Activated naive CD8-positive, alpha-beta T cell (primary cell): Measurements from ENCODE around the gene PAQR7.

Experiments used
- H3K27ac Mint-ChIP-seq: one replicate; pipeline ENCODE4 v1.8.0; 2021; ENCODE audit warnings: mixed read lengths
- H3K27me3 Mint-ChIP-seq: one replicate; pipeline ENCODE4 v1.8.0; 2021; ENCODE audit warnings: mixed read lengths
- H3K36me3 Mint-ChIP-seq: one replicate; pipeline ENCODE4 v1.8.0; 2021; ENCODE audit warnings: mixed read lengths
- H3K4me1 Mint-ChIP-seq: one replicate; pipeline ENCODE4 v1.8.0; 2021; ENCODE audit warnings: low read depth, mixed read lengths
- H3K4me3 Mint-ChIP-seq: one replicate; pipeline ENCODE4 v1.8.0; 2021; ENCODE audit warnings: mild to moderate bottlenecking, mixed read lengths
- H3K9me3 Mint-ChIP-seq: one replicate; pipeline ENCODE4 v1.8.0; 2021; ENCODE audit warnings: low read depth, mixed read lengths

Gene PAQR7

GRCh38 chr1:25813071-25813733 is 62.3 kb downstream of the PAQR7 start:
- no peaks in the 10 kb centered on the region for H3K9me3 Mint-ChIP-seq
- no peaks in the 10 kb centered on the region for H3K36me3 Mint-ChIP-seq
- H3K4me1 Mint-ChIP-seq = peaks cover 2% of the 10 kb centered on the region
- no peak overlapping the region for H3K4me3 Mint-ChIP-seq
- H3K27me3 Mint-ChIP-seq = no peaks in the 10 kb centered on the region
- H3K27ac Mint-ChIP-seq = no peak overlapping the region
